Measurements from ENCODE around the gene IFNL3. TPM values are rescaled to one million over a fixed set of nuclear protein-coding genes. Genes with fewer than 3 reads are reported as not detected.

IFNL3 gene
- total RNA-seq, 1 experiment from 2014 or later, result not detected

DNA sequence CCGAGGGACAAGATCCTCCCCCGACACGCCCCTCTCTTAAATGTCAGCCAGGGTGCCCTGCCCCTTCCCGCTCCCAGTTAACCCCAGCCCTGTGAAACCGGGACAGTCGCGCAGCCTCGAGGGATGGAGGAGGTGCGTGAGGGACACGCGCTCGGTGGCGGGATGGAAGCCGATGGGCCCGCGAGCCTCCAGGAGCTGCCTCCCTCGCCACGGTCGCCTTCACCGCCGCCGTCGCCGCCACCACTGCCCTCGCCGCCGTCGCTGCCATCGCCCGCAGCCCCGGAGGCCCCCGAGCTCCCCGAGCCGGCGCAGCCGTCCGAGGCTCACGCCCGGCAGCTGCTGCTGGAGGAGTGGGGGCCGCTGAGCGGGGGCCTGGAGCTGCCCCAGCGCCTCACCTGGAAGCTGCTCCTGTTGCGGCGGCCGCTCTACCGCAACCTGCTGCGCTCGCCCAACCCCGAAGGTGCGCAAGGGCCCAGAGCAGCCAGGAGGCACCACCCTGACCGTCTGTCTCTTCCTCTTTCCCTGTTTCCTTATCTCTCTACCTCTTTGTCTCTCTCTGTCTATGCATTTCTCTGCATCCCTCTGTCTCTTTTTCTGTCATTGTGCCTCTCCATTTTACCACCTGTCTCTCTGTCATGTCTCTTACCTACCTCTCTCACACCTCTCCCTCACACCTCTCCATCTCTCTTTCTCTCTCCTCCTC lies 47.8 kb downstream of the IFNL3 start, which contains the start of gene NCCRP1:
NCCRP1 (plus strand) TSS at position 105 of the 703 bp plus-strand sequence; CDS start at position 124, 19 bp downstream.
- H3K4me3 ChIP-seq, result peak within 1 kb of the TSS; percentile 47
- intact Hi-C loops (cut with micrococcal nuclease; ENCODE audit: unreplicated experiment), result loop anchor here (2.0 kb wide), 1 partner anchor 74 kb away; no protein-coding TSS in a partner anchor
- POLR2A ChIA-PET (ENCODE audit: unreplicated experiment), result no interaction called here

DNA sequence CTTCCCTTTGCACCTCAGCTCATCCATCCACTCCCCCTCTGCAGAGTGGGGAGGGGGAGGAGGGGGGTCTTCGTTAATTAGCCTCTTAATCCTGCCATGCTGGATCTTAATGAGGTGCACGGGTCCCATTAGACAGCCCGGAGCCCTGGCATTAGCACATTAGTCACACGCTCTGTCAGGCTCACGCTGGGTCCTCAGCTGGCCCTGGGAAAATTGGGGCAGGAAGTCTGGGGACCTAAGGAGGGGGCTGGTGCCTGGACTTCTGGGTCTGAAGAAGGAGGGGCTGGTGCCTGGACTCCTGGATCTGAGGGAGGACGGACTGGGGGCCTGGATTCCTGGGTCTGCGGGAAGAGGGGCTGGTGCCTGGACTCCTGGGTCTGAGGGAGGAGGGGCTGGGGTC lies 48.5 kb downstream of the IFNL3 start:
- H2AFZ ChIP-seq, result peak overlapping the region; percentile 47; the same call in 1 of the 2 replicates
- H3K36me3 ChIP-seq (ENCODE audit: low read depth), result no peaks in the 10 kb centered on the region
- BruUV-seq (replicated peaks), result no TSS peak
- ChIA-PET POLR2A (ENCODE audit: unreplicated experiment) (no interaction called here), CTCF (interaction anchor here (0.6 kb wide), 1 partner anchor 216 kb away, joined by 3 read pairs; the partner anchor contains the start of gene PLEKHG2)
- no peaks in the 10 kb centered on the region for H3K79me2 ChIP-seq (ENCODE audit: low read depth)
- no peak for DNase-seq
- TF ChIP-seq, protein P1, sequence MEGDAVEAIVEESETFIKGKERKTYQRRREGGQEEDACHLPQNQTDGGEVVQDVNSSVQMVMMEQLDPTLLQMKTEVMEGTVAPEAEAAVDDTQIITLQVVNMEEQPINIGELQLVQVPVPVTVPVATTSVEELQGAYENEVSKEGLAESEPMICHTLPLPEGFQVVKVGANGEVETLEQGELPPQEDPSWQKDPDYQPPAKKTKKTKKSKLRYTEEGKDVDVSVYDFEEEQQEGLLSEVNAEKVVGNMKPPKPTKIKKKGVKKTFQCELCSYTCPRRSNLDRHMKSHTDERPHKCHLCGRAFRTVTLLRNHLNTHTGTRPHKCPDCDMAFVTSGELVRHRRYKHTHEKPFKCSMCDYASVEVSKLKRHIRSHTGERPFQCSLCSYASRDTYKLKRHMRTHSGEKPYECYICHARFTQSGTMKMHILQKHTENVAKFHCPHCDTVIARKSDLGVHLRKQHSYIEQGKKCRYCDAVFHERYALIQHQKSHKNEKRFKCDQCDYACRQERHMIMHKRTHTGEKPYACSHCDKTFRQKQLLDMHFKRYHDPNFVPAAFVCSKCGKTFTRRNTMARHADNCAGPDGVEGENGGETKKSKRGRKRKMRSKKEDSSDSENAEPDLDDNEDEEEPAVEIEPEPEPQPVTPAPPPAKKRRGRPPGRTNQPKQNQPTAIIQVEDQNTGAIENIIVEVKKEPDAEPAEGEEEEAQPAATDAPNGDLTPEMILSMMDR (conservative IDR thresholded peaks at IDR 0.05), result no peak
- no peak for TF ChIP-seq EZH2 (IDR thresholded peaks at IDR 0.05; ENCODE audit: low read depth)
- peaks cover 36% of the 10 kb centered on the region for H3F3A ChIP-seq (ENCODE audit: insufficient read depth, low read depth)
- no peaks in the 10 kb centered on the region for H4K20me1 ChIP-seq (ENCODE audit: insufficient read depth)
- peak overlapping the region; percentile 65 for H3K27ac ChIP-seq
- no peaks in the 10 kb centered on the region for H3K9me3 ChIP-seq (ENCODE audit: insufficient read depth, low read depth)
- H3K27me3 ChIP-seq (ENCODE audit: insufficient read depth, low read depth), result no peaks in the 10 kb centered on the region
- intact Hi-C loops (cut with micrococcal nuclease; ENCODE audit: unreplicated experiment), result loop anchor here (2.0 kb wide), 1 partner anchor 74 kb away; no protein-coding TSS in a partner anchor
- peak overlapping the region; percentile 73 for H3K4me2 ChIP-seq
- H3K4me3 ChIP-seq, result peak overlapping the region; percentile 47; the same call in 1 of the 2 replicates
- no peaks in the 10 kb centered on the region for H3K9me2 ChIP-seq (ENCODE audit: insufficient read depth)
- H3K4me1 ChIP-seq (replicated peaks; ENCODE audit: insufficient read depth), result peaks cover 56% of the 10 kb centered on the region

More for the DNA sequence above, 47.8 kb downstream of the IFNL3 start, which contains the start of gene NCCRP1:
- Histone ChIP-seq H3K27ac (peak within 1 kb of the TSS; percentile 65), H3K36me3 (ENCODE audit: low read depth) (no peaks in the 10 kb centered on the region), H3K9me3 (ENCODE audit: insufficient read depth, low read depth) (no peaks in the 10 kb centered on the region), H3K4me1 (replicated peaks; ENCODE audit: insufficient read depth) (peaks cover 56% of the 10 kb centered on the region), H3F3A (ENCODE audit: insufficient read depth, low read depth) (peaks cover 36% of the 10 kb centered on the region), H3K4me2 (peak within 1 kb of the TSS; percentile 73), H4K20me1 (ENCODE audit: insufficient read depth) (no peaks in the 10 kb centered on the region), H3K27me3 (ENCODE audit: insufficient read depth, low read depth) (no peaks in the 10 kb centered on the region), H2AFZ (peak within 1 kb of the TSS; percentile 47), H3K79me2 (ENCODE audit: low read depth) (no peaks in the 10 kb centered on the region), H3K9me2 (ENCODE audit: insufficient read depth) (no peaks in the 10 kb centered on the region)
- peak; percentile 46 to 54 for DNase-seq
- TF ChIP-seq, protein P1 (conservative IDR thresholded peaks at IDR 0.05), result no peak
- no peak for TF ChIP-seq EZH2 (IDR thresholded peaks at IDR 0.05; ENCODE audit: low read depth)
- CTCF ChIA-PET, result no interaction called here
- BruUV-seq (replicated peaks), result no TSS peak

DNA sequence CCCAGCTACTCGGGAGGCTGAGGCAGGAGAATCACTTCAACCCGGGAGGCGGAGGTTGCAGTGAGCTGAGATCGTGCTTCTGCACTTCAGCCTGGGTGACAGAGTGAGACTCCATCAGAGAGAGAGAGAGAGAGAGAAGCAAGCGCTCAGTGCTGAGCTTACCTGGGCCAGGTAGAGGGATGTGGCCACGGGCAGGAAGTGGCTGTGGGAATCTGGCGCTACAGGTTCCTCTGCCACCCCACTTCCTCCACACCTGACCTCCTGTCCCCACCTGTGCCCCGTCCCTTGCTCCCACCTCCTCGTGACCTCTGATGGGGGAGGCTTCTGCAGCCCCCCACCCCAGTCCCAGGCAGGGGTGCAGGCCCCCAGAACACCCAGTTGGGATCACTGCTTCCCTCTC lies 49.1 kb downstream of the IFNL3 start:
- peak overlapping the region; percentile 47; the same call in 1 of the 2 replicates for H3K4me3 ChIP-seq
- peaks cover 38% of the 10 kb centered on the region for H3F3A ChIP-seq (ENCODE audit: insufficient read depth, low read depth)
- H3K4me2 ChIP-seq, result peak overlapping the region; percentile 73
- H3K36me3 ChIP-seq (ENCODE audit: low read depth), result no peaks in the 10 kb centered on the region
- ChIA-PET CTCF (interaction anchor here (0.6 to 1.0 kb wide), 2 partner anchors 73 to 216 kb away, joined by 3 read pairs; partner anchors contain the start of gene PLEKHG2), POLR2A (ENCODE audit: unreplicated experiment) (interaction anchor here (0.7 kb wide), 1 partner anchor 234 kb away, joined by 4 read pairs; no protein-coding TSS in a partner anchor)
- peak overlapping the region; percentile 65 for H3K27ac ChIP-seq
- H3K79me2 ChIP-seq (ENCODE audit: low read depth), result no peaks in the 10 kb centered on the region
- intact Hi-C loops (cut with micrococcal nuclease; ENCODE audit: unreplicated experiment), result loop anchor here (2.0 kb wide), 1 partner anchor 73 kb away; no protein-coding TSS in a partner anchor
- H4K20me1 ChIP-seq (ENCODE audit: insufficient read depth), result no peaks in the 10 kb centered on the region
- peak; percentile 59 to 78 for DNase-seq
- H3K4me1 ChIP-seq (replicated peaks; ENCODE audit: insufficient read depth), result peaks cover 56% of the 10 kb centered on the region
- H2AFZ ChIP-seq, result peak overlapping the region; percentile 47
- H3K27me3 ChIP-seq (ENCODE audit: insufficient read depth, low read depth), result no peaks in the 10 kb centered on the region
- BruUV-seq (replicated peaks), result no TSS peak
- H3K9me2 ChIP-seq (ENCODE audit: insufficient read depth), result no peaks in the 10 kb centered on the region
- TF ChIP-seq EZH2 (IDR thresholded peaks at IDR 0.05; ENCODE audit: low read depth), result no peak
- TF ChIP-seq, protein P1 (conservative IDR thresholded peaks at IDR 0.05), result no peak
- no peaks in the 10 kb centered on the region for H3K9me3 ChIP-seq (ENCODE audit: insufficient read depth, low read depth)

Data from PC-9 (cell line).